ENCODE results near the gene PDE7B. TPM values are rescaled to one million over a fixed set of nuclear protein-coding genes. Genes with fewer than 3 reads are reported as not detected.

Gene PDE7B
- total RNA-seq, 1 experiment from 2014 or later, result not detected

- TF ChIP-seq ZNF396 (CRISPR knock-in tag; IDR thresholded peaks at IDR 0.05; ENCODE audit: borderline replicate concordance) (no peak), E2F5 (CRISPR knock-in tag; IDR thresholded peaks at IDR 0.05) (no peak), ARID4B (CRISPR knock-in tag; IDR thresholded peaks at IDR 0.05; ENCODE audit: borderline replicate concordance) (no peak), AFF4 (CRISPR knock-in tag; IDR thresholded peaks at IDR 0.05; ENCODE audit: borderline replicate concordance) (no peak)
Observed at GRCh38 chr6:135819665-135820064, 31.8 kb upstream of the PDE7B start (continued).

- no peak overlapping the region for H3K4me3 Mint-ChIP-seq
- TF ChIP-seq JUN (CRISPR knock-in tag; IDR thresholded peaks at IDR 0.05) (no peak), ZNF512 (CRISPR knock-in tag; IDR thresholded peaks at IDR 0.05; ENCODE audit: borderline replicate concordance) (no peak), IRF2 (CRISPR knock-in tag; IDR thresholded peaks at IDR 0.05; ENCODE audit: borderline replicate concordance, low read depth) (no peak), ZNF219 (CRISPR knock-in tag; IDR thresholded peaks at IDR 0.05; ENCODE audit: borderline replicate concordance) (no peak), ZNF396 (CRISPR knock-in tag; IDR thresholded peaks at IDR 0.05; ENCODE audit: borderline replicate concordance) (no peak), AR (CRISPR knock-in tag; IDR thresholded peaks at IDR 0.05) (no peak), CREM (CRISPR knock-in tag; IDR thresholded peaks at IDR 0.05) (no peak), ATF1 (CRISPR knock-in tag; IDR thresholded peaks at IDR 0.05) (no peak), ATF6 (CRISPR knock-in tag; IDR thresholded peaks at IDR 0.05) (no peak), IRF1 (CRISPR knock-in tag; IDR thresholded peaks at IDR 0.05) (no peak)
Observed at GRCh38 chr6:135820340-135820739, 31.2 kb upstream of the PDE7B start.

More at GRCh38 chr6:135820340-135820739, 31.2 kb upstream of the PDE7B start:
- no peaks in the 10 kb centered on the region for H3K27me3 Mint-ChIP-seq (ENCODE audit: low read depth)
- DNase-seq (ENCODE audit: low spot score), result no peak
- ChIA-PET POLR2A (no interaction called here), CTCF (no interaction called here)
- H3K36me3 Mint-ChIP-seq, result peaks cover 3% of the 10 kb centered on the region
- peaks cover 14% of the 10 kb centered on the region for H3K4me1 Mint-ChIP-seq
- no peak overlapping the region for H3K27ac Mint-ChIP-seq
- H3K9me3 Mint-ChIP-seq, result peaks cover 4% of the 10 kb centered on the region; the same call in 1 of the 2 replicates
- no peak for ATAC-seq

Measured in WTC11 (cell line).